ENCODE measurements around the gene SLC4A7.
A peak's percentile ranks its signal among the peaks of the same experiment; 100 is the strongest.
"Not testable (repeated sequence)": the region's sequence is repeated elsewhere in the genome, so short reads cannot be mapped to it uniquely, and the experiment has no call there.

Gene SLC4A7

DNA sequence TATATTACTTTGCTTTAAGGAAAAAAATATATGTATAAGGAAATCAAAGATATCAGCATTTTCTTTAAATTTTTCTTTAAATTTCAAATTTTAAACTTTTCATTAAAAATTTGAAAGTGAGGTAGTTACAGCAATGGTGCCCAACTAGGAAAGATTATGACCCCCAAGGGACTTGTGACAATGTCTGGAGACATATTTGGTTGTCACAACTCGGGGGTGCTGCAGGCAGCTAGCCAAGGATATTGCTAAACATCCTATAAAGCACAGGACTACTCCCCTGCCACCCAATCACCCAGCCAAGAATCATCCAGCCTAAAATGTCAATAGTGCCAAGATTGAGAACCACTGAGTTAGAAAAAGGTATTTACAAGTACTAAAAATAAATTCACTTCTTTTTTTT is 57.3 kb downstream of the SLC4A7 start:
- DNase-seq = no peak

DNA sequence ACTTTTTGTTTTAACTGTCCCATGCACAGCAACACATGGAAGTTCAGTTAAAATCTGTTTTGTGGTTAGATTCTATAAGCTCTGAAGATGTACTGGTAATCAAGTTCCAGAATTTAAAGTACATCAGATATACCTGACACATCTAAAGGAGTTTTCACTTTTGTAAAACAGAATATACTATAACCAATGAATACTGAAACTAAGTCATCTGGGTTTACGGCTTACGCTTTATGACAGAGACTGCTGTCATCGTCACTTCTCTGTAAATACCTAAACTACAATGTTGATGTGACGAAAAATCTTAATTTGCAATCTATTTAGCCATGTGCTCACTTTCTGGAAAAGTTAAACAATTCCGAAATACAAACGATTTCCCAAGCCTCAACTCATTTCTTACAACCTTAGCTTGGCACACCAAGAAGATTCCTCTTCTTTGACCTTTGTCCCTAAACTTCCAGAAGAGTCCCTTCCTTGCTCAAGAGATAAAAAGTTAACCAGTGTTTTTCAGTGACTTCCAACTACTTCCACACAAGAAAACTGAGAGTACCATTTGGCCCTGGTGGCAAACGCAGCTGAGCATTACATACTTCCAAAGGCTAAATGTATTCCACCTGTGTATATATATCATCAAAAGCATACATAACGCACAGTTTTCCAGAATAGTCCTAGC is 58.2 kb downstream of the SLC4A7 start:
- DNase-seq = no peak

GRCh38 chr3:27424812-27425521 is 59.2 kb downstream of the SLC4A7 start:
- DNase-seq = not testable (repeated sequence)

- no peak for DNase-seq
Observed at GRCh38 chr3:27423463-27423862, 60.7 kb downstream of the SLC4A7 start.

- no peak for DNase-seq
Observed at GRCh38 chr3:27422617-27423016, 61.6 kb downstream of the SLC4A7 start.

- DNase-seq = no peak
Observed at GRCh38 chr3:27415202-27415601, 69.0 kb downstream of the SLC4A7 start.

DNA sequence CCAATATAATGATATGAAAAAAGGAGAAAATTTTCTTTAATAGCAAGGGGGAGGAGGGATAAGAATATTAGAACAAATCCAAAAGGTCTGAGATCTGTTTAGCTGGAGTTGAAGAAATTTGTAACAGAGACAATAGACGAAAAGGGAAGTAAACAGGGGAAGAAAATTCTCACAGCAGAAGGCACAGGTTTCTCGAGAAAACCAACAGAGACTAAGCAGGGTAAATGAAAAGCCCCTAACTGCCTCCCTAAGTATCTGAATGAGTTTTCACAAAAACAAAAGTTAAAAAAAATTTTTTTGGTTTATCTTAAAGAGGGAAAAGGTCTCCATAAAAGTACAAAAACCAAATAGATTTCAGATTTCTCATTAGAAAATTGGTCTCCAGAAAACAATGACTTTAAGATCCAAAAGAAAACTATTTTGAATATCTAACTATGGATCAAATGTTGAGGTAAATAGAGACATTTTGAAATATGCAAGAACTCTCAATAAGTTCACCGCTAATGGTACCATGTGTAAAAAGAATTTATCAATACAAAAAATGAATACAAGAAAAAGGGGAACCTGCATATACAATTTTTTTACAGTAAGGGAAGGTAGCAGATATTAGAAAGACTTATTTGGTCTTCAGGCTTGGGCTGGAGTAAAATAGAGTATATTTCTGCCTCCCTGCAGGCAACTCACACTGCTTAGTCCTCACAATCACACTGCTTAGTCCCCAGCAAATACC is 91.1 kb downstream of the SLC4A7 start:
- no peak for DNase-seq

GRCh38 chr3:27392414-27392813 is 91.8 kb downstream of the SLC4A7 start:
- DNase-seq = not testable (repeated sequence)

GRCh38 chr3:27391796-27392195 is 92.4 kb downstream of the SLC4A7 start:
- no peak for DNase-seq

DNA sequence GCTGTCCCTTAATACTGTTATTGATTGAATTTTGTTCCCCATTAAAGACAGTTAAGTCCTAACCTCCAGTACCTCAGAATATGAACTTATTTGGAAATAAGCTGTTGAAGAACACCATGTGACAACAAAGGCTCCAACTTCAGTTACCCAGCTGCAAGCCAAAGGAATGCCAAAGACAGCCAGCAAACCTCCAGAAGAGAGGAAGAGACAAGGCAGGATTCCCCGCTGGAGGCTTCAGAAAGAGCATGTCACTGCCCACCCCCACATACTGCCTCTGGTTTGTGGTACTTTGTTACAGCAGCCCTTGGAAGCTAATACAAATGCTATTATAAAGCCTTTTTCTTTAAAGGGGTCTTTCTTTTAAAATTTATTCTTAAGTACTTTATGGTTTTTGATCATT is 96.6 kb downstream of the SLC4A7 start:
- no peak for DNase-seq

DNA sequence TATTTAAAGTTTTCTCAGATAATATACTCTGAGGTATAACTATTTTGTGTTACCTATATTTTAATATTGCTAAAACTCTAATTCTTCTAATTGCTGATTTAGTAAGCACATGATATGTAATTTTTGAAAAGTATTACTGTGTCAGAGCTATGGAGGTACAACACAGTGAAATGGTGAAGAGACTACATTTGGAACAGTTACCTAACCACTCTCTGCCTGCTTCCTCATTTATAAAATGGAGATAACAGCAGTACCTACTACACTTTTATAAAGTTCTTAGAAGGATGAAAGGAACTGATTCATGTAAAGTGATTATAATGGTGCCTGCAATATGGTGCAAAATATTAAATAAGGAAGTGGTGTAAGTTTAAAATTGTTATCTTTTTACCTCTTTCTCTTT is 98.7 kb downstream of the SLC4A7 start:
- no peak for DNase-seq

DNA sequence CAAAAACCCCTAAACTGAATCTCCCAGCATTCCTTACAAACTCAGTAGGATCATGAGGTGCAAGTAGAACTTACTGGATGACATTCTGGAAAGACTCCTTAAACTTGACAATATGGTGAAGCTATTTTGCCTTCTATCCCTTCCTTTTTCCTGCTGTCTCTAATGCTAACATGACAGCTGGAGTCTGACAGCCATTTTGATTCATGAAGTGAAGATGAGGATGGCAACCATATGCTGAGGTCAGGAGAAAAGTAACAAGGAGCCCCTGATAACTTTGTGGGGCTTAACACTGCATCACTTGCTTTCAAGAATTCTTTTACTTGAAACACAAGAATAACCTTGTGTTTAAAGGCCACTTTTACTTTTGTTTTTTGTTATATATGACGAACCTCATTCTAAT is 100.0 kb downstream of the SLC4A7 start:
- DNase-seq = no peak

GRCh38 chr3:27380433-27381357 is 103.5 kb downstream of the SLC4A7 start:
- no peak for DNase-seq

- DNase-seq = no peak
Observed at GRCh38 chr3:27378331-27378730, 105.9 kb downstream of the SLC4A7 start.

DNA sequence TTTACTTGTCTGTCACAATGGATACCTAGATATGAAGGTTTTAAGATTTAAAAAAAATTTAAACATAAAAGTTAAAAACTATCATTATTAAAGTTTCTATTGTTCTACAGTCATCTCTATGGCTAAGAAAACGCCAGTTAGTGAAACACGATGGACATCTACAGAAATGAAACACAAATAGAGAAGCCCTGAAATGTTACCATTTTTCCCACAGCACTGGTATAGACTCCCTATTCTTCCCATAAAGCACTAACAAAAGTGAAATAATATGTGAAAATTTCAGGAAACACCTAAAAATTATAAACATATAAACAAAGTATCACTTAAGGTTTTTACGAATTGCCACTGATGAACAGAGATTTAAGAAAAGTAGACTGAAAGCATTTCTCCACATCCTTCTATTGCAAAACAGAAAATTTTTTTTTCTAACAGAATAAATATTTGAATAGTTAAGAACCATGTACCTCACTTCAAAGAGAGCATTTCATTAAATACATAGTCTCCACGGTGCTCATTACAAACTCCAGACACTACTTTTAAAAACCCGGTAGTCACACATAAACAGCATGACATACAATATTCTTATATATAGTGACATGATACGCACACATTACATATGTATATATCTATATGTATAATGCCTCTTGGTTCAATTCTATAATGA is 107.9 kb downstream of the SLC4A7 start:
- no peak for DNase-seq

DNA sequence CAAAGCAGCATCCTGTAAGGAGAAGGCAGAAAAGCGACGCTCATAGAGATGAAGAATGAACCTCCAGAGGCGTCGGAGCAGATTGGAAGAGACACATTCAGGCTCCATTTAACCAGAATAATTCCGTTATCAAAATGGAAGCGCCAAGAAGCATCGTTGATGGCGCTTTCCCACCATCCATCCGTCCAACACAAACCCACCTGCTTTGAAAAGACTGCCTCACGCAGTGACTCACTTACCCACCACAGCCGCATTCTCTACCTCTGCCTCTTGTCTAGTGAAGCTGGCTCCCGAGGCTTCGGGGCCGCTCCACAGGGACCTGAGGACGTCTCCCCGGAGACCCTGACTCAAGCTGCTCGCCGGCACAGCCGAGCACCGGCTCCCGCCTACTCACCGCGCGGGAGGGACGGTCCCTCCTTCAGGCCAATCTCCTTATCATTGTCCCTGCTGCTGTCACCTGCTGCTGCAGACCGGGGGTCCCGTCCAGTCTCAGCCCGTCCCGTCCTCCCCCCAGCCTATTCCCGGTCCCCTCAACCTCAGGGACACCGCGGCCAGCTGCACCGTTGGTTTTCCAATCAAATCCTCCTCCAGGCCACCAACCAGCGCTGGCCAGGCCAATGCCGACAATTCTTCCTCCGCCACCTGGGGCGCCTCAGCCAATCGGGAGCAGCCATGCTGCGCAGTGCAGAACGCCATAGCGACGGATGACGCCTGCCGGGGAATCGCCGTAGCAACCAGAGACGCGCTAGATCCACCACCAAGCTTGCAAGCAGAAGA is 115.2 kb downstream of the SLC4A7 start, which contains the start of gene NEK10:
NEK10 (minus strand) TSS at position 553 of the 777 bp plus-strand sequence. CDS start 16,501 bp downstream, outside the sequence.
- peak; percentile 87 for DNase-seq

GRCh38 chr3:27366062-27366591 is 118.1 kb downstream of the SLC4A7 start:
- no peak for DNase-seq

- DNase-seq = no peak
Observed at GRCh38 chr3:27360113-27361078, 123.8 kb downstream of the SLC4A7 start.

DNA sequence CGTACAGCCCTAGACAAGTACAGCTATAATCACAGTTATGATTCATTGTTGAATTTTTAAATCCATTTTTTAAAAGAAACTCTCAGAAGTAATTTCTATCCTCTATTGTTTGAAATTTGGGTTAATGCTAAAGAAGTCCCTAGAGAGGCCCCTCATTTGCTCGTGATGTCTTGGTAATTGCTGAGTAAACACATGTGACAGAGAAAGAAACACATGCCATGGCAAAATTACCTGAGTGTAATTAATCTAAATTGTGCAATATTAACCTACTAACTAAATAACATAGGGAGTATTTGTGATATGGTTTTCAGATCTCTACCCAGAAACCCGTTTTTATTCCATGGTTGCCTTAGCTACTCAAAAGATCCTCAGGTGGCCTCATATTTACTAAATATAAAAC is 125.8 kb downstream of the SLC4A7 start:
- no peak for DNase-seq

Measured in stimulated activated CD4-positive, alpha-beta T cell treated with anti-CD3 and anti-CD28 coated beads, Interleukin-4, amount 100 ng/mL, for 4 hours (primary cell).